K562 (cell line): ENCODE data around the gene RNF167. TPM values are rescaled to one million over a fixed set of nuclear protein-coding genes. Genes with fewer than 3 reads are reported as not detected.

Experiments used
- ATAC-seq: fragments of 200-7000 bp; cut with Tn5 transposase; 3 replicates; pipeline ENCODE4 v1.9.1; 2020; ENCODE audit warnings: moderate library complexity
- BruUV-seq: library from RNA; stranded (reverse); fragments of 400-500 nt; replicated peaks from 2 replicates; lab custom pipeline; 2021; lab: Mats Ljungman, UMichigan
- CTCF ChIA-PET: fragments of 300-600 bp; formaldehyde crosslinking; extraction: SDS; loops from one replicate; lab custom pipeline; 2021; ENCODE audit warnings: low intra/inter-chr PET ratio; lab: Yijun Ruan, JAX
- POLR2A ChIA-PET: fragments of 300-600, 350-650 bp; sonication (Branson Sonifier 250); formaldehyde crosslinking; extraction: SDS; loops from one replicate; lab custom pipeline; 2021; ENCODE audit warnings: antibody characterized with exemption, inconsistent platforms; lab: Yijun Ruan, JAX
- DNase-seq, 4 experiments: peaks; one replicate each; pipeline versions ENCODE4 v3.0.0 to v3.0.0-alpha.2; 2011 to 2018; ENCODE audit warnings: low spot score in 3 of 4, mixed read lengths in 3 of 4; ENCODE audit errors: extremely low read depth in 1 of 4
- FAIRE-seq: peaks from 2 replicates; lab custom pipeline; 2011; peaks lifted over from hg19 to GRCh38; lab: Jason Lieb, UNC
- H2AFZ ChIP-seq: 2 replicates; pipeline ENCODE4 v1.6.0; 2011; ENCODE audit warnings: low read depth, low read length, control low read depth, inconsistent platforms
- H3K27ac ChIP-seq: fragments of 200-600 bp; 3 replicates; pipeline ENCODE4 v1.8.0; 2011; ENCODE audit warnings: low read depth, mild to moderate bottlenecking, control low read depth, inconsistent platforms, low read length, moderate library complexity, mixed read lengths; ENCODE audit errors: extremely low read depth
- H3K27me3 ChIP-seq, 2 experiments: fragments of 300-600 bp in 1 of 2; 2 replicates in 1 of 2; 3 replicates in 1 of 2; pipeline versions ENCODE4 v1.6.0 to v1.8.0; 2011; ENCODE audit warnings: inconsistent platforms in 2 of 2, low read length in 2 of 2, mild to moderate bottlenecking in 1 of 2, mixed read lengths in 1 of 2, moderate library complexity in 1 of 2; ENCODE audit not compliant: control insufficient read depth in 2 of 2, insufficient read depth in 2 of 2
- H3K36me3 ChIP-seq: fragments of 300-600 bp; 3 replicates; pipeline ENCODE4 v1.8.0; 2011; ENCODE audit warnings: mild to moderate bottlenecking, low read length, inconsistent platforms; ENCODE audit not compliant: control insufficient read depth, insufficient read depth
- H3K4me1 ChIP-seq, 2 experiments: fragments of 200-600 bp in 1 of 2; replicated peaks in 1 of 2; 2 replicates in 1 of 2; 3 replicates in 1 of 2; pipeline versions ENCODE4 v1.5.1 to v1.8.0; 2011; ENCODE audit warnings: inconsistent platforms in 2 of 2, low read length in 2 of 2, mild to moderate bottlenecking in 1 of 2, mixed read lengths in 1 of 2, moderate library complexity in 1 of 2; ENCODE audit not compliant: control insufficient read depth in 2 of 2, insufficient read depth in 2 of 2
- H3K4me2 ChIP-seq: 2 replicates; pipeline ENCODE4 v1.6.1; 2011; ENCODE audit warnings: low read length, control low read depth, inconsistent platforms, mixed read lengths; ENCODE audit not compliant: insufficient read depth
- H3K4me3 ChIP-seq: fragments of 200-600 bp; sonication (generic), shearing (Covaris generic); 2 replicates; pipeline ENCODE4 v1.5.1; 2016; ENCODE audit warnings: control low read depth, inconsistent platforms
- H3K79me2 ChIP-seq: fragments of 200-600 bp; 3 replicates; pipeline ENCODE4 v1.8.0; 2011; ENCODE audit warnings: low read length, inconsistent platforms; ENCODE audit not compliant: control insufficient read depth, insufficient read depth
- H3K9ac ChIP-seq, 2 experiments: 2 replicates each; pipeline versions ENCODE4 v1.6.0 to v1.6.1; 2011; ENCODE audit warnings: low read depth in 2 of 2, low read length in 2 of 2, control low read depth in 1 of 2, inconsistent platforms in 1 of 2, mild to moderate bottlenecking in 1 of 2, mixed read lengths in 1 of 2; ENCODE audit not compliant: insufficient read depth in 1 of 2
- H3K9me1 ChIP-seq: one replicate; pipeline ENCODE4 v1.6.0; 2011; ENCODE audit warnings: inconsistent platforms, mild to moderate bottlenecking, low read length, moderate library complexity; ENCODE audit not compliant: control insufficient read depth, insufficient read depth
- H3K9me3 ChIP-seq: replicated peaks from 2 replicates; pipeline ENCODE4 v1.5.1; 2011; ENCODE audit warnings: low read depth, low read length, inconsistent platforms; ENCODE audit not compliant: control insufficient read depth, insufficient read depth
- H4K20me1 ChIP-seq: replicated peaks from 2 replicates; pipeline ENCODE4 v1.6.1; 2011; ENCODE audit warnings: low read length, inconsistent platforms, mixed read lengths; ENCODE audit not compliant: control insufficient read depth, insufficient read depth
- ATF6 ChIP-seq: sonication (generic); formaldehyde crosslinking; IDR thresholded peaks from 2 replicates; pipeline ENCODE4 v1.4.0; 2020; ENCODE audit warnings: mild to moderate bottlenecking, missing genetic modification reagents
- FOXO4 ChIP-seq: fragments of 450-650 bp; formaldehyde crosslinking; IDR thresholded peaks from 2 replicates; pipeline ENCODE4 v1.4.0; 2020; ENCODE audit warnings: mild to moderate bottlenecking, moderate library complexity
- GABPB1 ChIP-seq: sonication (generic); formaldehyde crosslinking; IDR thresholded peaks from 2 replicates; pipeline ENCODE4 v1.8.0; 2022; ENCODE audit warnings: mild to moderate bottlenecking, missing genetic modification reagents
- GTF2E2 ChIP-seq: fragments of 200-800 bp; sonication (Bioruptor generic); IDR thresholded peaks from 2 replicates; pipeline ENCODE4 v1.6.1; 2016; ENCODE audit warnings: missing genetic modification characterization, missing compliant biosample characterization
- HDAC8 ChIP-seq: fragments of 450-650 bp; IDR thresholded peaks from 2 replicates; pipeline ENCODE4 v1.6.1; 2016; ENCODE audit warnings: mild to moderate bottlenecking, missing genetic modification characterization, moderate library complexity, missing compliant biosample characterization
- HSF4 ChIP-seq: fragments of 250-450 bp; sonication (Bioruptor Pico); IDR thresholded peaks from 2 replicates; pipeline ENCODE4 v2.1.2; 2022; ENCODE audit warnings: mild to moderate bottlenecking, moderate library complexity, borderline replicate concordance
- L3MBTL2 ChIP-seq: fragments of 450-650 bp; IDR thresholded peaks from 2 replicates; pipeline ENCODE4 v1.6.1; 2016; ENCODE audit warnings: mild to moderate bottlenecking, moderate library complexity
- MAFG ChIP-seq: fragments of 450-650 bp; conservative IDR thresholded peaks from 2 replicates; pipeline ENCODE4 v1.6.1; 2016; ENCODE audit warnings: missing genetic modification characterization, missing compliant biosample characterization
- NFE2 ChIP-seq: IDR thresholded peaks from 2 replicates; pipeline ENCODE4 v1.6.1; 2014; ENCODE audit warnings: antibody characterized with exemption, low read depth
- SFPQ ChIP-seq: fragments of 200-400 bp; formaldehyde crosslinking; IDR thresholded peaks from 2 replicates; pipeline ENCODE4 v1.6.1; 2017; ENCODE audit warnings: mild to moderate bottlenecking, low read depth, low read length, moderate library complexity
- ZFX ChIP-seq: sonication (generic); formaldehyde crosslinking; IDR thresholded peaks from 2 replicates; pipeline ENCODE4 v1.8.0; 2022; ENCODE audit warnings: mild to moderate bottlenecking, missing genetic modification reagents, moderate library complexity
- ZNF518B ChIP-seq: fragments of 250-450 bp; sonication (Bioruptor Pico); IDR thresholded peaks from 2 replicates; pipeline ENCODE4 v1.5.0; 2021; ENCODE audit warnings: mild to moderate bottlenecking, moderate library complexity
- WGBS: fragments of 100-300 bp; shearing (Covaris generic); methylation state at CpG from one replicate; pipeline ENCODE4 v1.1.6; 2016; ENCODE audit warnings: low coverage, mixed read lengths; ENCODE audit not compliant: insufficient coverage; ENCODE audit errors: missing lambda C conversion rate; 5-methylcytosine and 5-hydroxymethylcytosine counted together
- in situ Hi-C: fragments of 300-500 bp; cut with MboI; formaldehyde crosslinking; loops from 4 replicates; pipeline ENCODE4 v1.15.0; 2018; ENCODE audit warnings: inconsistent platforms, mixed read lengths
- intact Hi-C: fragments of 100-400 bp; cut with micrococcal nuclease; formaldehyde crosslinking; loops from 2 replicates; pipeline ENCODE4 v1.14.2; 2022
- polyA plus RNA-seq, 8 experiments: library from polyadenylated mRNA; depleted of rRNA in 4 of 8; stranded (reverse) in 5 of 8; unstranded in 3 of 8; fragments of >200 nt; fragmentation: Nextera tagmentation in 2 of 8; fragmentation: Illumina TruSeq in 1 of 8; extraction: Ambion mirVana in 2 of 8; extraction: Trizol in 1 of 8; gene quantifications; 2 replicates each; pipeline versions ENCODE4 v1.2.1 to v1.2.3, GENCODE V29; 2011 to 2014; ENCODE audit warnings: inconsistent platforms in 1 of 8, missing spikeins in 1 of 8
- total RNA-seq, 7 experiments: library from RNA; depleted of rRNA in 6 of 7; stranded (reverse); fragments of >200 nt in 6 of 7; fragmentation: Illumina TruSeq in 2 of 7; extraction: Trizol in 2 of 7; gene quantifications; 2 replicates each; pipeline versions ENCODE4 v1.2.1 to v1.2.3, GENCODE V29; 2011 to 2021; ENCODE audit warnings: low replicate concordance in 1 of 7

RNF167 gene
- total and polyA plus RNA-seq, 9 of the 15 experiments (the other 6 are each of a cell fraction or from before 2014, with no cell fraction given), result 16.5 to 143 (median 45.5) TPM

GRCh38 chr17:4945176-4945943, 5.3 kb downstream of the RNF167 start:
- peaks cover 65% of the 10 kb centered on the region for H3K36me3 ChIP-seq
- intact Hi-C loops (loop anchor here (1.0 kb wide), 1 partner anchor 22 kb away; the partner anchor contains the start of gene SPAG7), in situ Hi-C loops (no loop called here)
- no TSS peak for BruUV-seq
- peaks cover 20 to 34% of the 10 kb centered on the region in 2 experiments; a peak in 4 of 5 replicates for H3K4me1 ChIP-seq
- H2AFZ ChIP-seq, result no peak overlapping the region
- FAIRE-seq (peak; percentile 97), ATAC-seq (peak; percentile 75), DNase-seq (peak; percentile 39 to 87 (median 57))
- H3K9me3 ChIP-seq, result no peaks in the 10 kb centered on the region
- ChIA-PET POLR2A (interaction anchor here (0.6 to 3.2 kb wide), 4 partner anchors 18 to 813 kb away, joined by 3 to 21 read pairs (median 3); partner anchors contain the start of gene SPAG7), CTCF (no interaction called here)
- H3K9ac ChIP-seq, result peak overlapping the region; percentile 30 to 50; a peak in 2 of 4 replicates
- H3K27ac ChIP-seq, result peak overlapping the region; percentile 79
- H3K4me3 ChIP-seq, result peak overlapping the region; percentile 97; the same call in 1 of the 2 replicates
- H3K27me3 ChIP-seq, result no peaks in the 10 kb centered on the region
- H3K79me2 ChIP-seq, result peaks cover 83% of the 10 kb centered on the region
- no peaks in the 10 kb centered on the region for H3K9me1 ChIP-seq
- peaks cover 22% of the 10 kb centered on the region for H4K20me1 ChIP-seq
- peak overlapping the region; percentile 93 for H3K4me2 ChIP-seq
- WGBS, result 18% methylated on average over 7 of the region's 7 CpGs
- TF ChIP-seq MAFG, result no peak
- TF ChIP-seq L3MBTL2, result no peak
- no peak for TF ChIP-seq ZNF518B
- no peak for TF ChIP-seq ATF6
- TF ChIP-seq NFE2, result peak; percentile 48
- TF ChIP-seq FOXO4 (CRISPR knock-in tag), result no peak
- TF ChIP-seq GTF2E2 (tag), result no peak
- TF ChIP-seq HDAC8 (tag), result no peak
- TF ChIP-seq GABPB1 (CRISPR knock-in tag), result no peak
- TF ChIP-seq ZFX (CRISPR knock-in tag), result no peak
- TF ChIP-seq HSF4 (CRISPR knock-in tag), result no peak
- TF ChIP-seq SFPQ, result no peak
